IMR-90 (cell line): Measurements from ENCODE around the gene ANO7. TPM values are rescaled to one million over a fixed set of nuclear protein-coding genes. Genes with fewer than 3 reads are reported as not detected.

Source experiments
- ATAC-seq: fragments of 200-7000 bp; cut with Tn5 transposase; 2 replicates; pipeline ENCODE4 v1.9.1; 2020; ENCODE audit warnings: low read depth, mild to moderate bottlenecking, moderate library complexity
- BruUV-seq: library from RNA; stranded (reverse); fragments of 400-500 nt; replicated peaks from 2 replicates; lab custom pipeline; 2021; lab: Mats Ljungman, UMichigan
- CTCF ChIA-PET: fragments of 300-600 bp; formaldehyde crosslinking; extraction: SDS; loops from one replicate; lab custom pipeline; 2021; ENCODE audit warnings: antibody characterized with exemption; lab: Yijun Ruan, JAX
- POLR2A ChIA-PET: fragments of 300-600 bp; sonication (Branson Sonifier 250); formaldehyde crosslinking; loops from one replicate; lab custom pipeline; 2022; ENCODE audit warnings: antibody characterized with exemption; ENCODE audit not compliant: unreplicated experiment; lab: Charles Lee
- DNase-seq: peaks from one replicate; pipeline ENCODE4 v3.0.0; 2013
- H2AFZ ChIP-seq: replicated peaks from 2 replicates; pipeline ENCODE3; 2013; ENCODE audit warnings: low read length, mild to moderate bottlenecking; ENCODE audit not compliant: poor library complexity
- H2AK5ac ChIP-seq: 2 replicates; pipeline ENCODE4 v1.6.1; 2013; ENCODE audit warnings: low read depth, low read length, inconsistent platforms
- H2AK9ac ChIP-seq: replicated peaks from 2 replicates; pipeline ENCODE3; 2013; ENCODE audit warnings: mild to moderate bottlenecking, low read depth, low read length, moderate library complexity; ENCODE audit not compliant: poor library complexity
- H2BK120ac ChIP-seq: 2 replicates; pipeline ENCODE4 v1.6.1; 2013; ENCODE audit warnings: low read depth, low read length, inconsistent platforms
- H2BK15ac ChIP-seq: 3 replicates; pipeline ENCODE4 v1.6.1; 2013; ENCODE audit warnings: low read depth, low read length, inconsistent platforms
- H2BK20ac ChIP-seq: 2 replicates; pipeline ENCODE4 v1.6.1; 2013; ENCODE audit warnings: low read depth, mild to moderate bottlenecking, inconsistent platforms, low read length, moderate library complexity
- H2BK5ac ChIP-seq: 2 replicates; pipeline ENCODE4 v1.6.1; 2013; ENCODE audit warnings: mild to moderate bottlenecking, low read depth, low read length, inconsistent platforms; ENCODE audit not compliant: poor library complexity, severe bottlenecking
- H3K14ac ChIP-seq: replicated peaks from 2 replicates; pipeline ENCODE4 v1.6.1; 2013; ENCODE audit warnings: low read depth, low read length, inconsistent platforms
- H3K18ac ChIP-seq: 2 replicates; pipeline ENCODE4 v1.6.1; 2013; ENCODE audit warnings: low read depth, low read length, control low read depth
- H3K23ac ChIP-seq: 2 replicates; pipeline ENCODE4 v1.6.1; 2013; ENCODE audit warnings: low read depth, low read length, inconsistent platforms
- H3K27ac ChIP-seq: 2 replicates; pipeline ENCODE4 v1.5.1; 2013; ENCODE audit warnings: mild to moderate bottlenecking, control low read depth, low read length; ENCODE audit not compliant: insufficient read depth
- H3K27me3 ChIP-seq: 2 replicates; pipeline ENCODE4 v1.6.1; 2013; ENCODE audit warnings: low read length; ENCODE audit not compliant: control insufficient read depth, insufficient read depth
- H3K36me3 ChIP-seq: 2 replicates; pipeline ENCODE4 v1.6.1; 2013; ENCODE audit warnings: low read length, mixed read lengths; ENCODE audit not compliant: control insufficient read depth, insufficient read depth
- H3K4ac ChIP-seq: 2 replicates; pipeline ENCODE4 v1.6.1; 2013; ENCODE audit warnings: low read depth, low read length, inconsistent platforms
- H3K4me1 ChIP-seq: 2 replicates; pipeline ENCODE4 v1.6.1; 2013; ENCODE audit warnings: low read length, mixed read lengths; ENCODE audit not compliant: control insufficient read depth, insufficient read depth
- H3K4me2 ChIP-seq: 2 replicates; pipeline ENCODE4 v1.6.1; 2013; ENCODE audit warnings: low read depth, mild to moderate bottlenecking, control low read depth, low read length, moderate library complexity
- H3K4me3 ChIP-seq: 2 replicates; pipeline ENCODE4 v1.5.1; 2013; ENCODE audit warnings: low read depth, mild to moderate bottlenecking, control low read depth, low read length, moderate library complexity; ENCODE audit not compliant: insufficient read depth
- H3K56ac ChIP-seq: 2 replicates; pipeline ENCODE4 v1.6.1; 2013; ENCODE audit warnings: low read length, inconsistent platforms; ENCODE audit not compliant: insufficient read depth; ENCODE audit errors: extremely low read depth
- H3K79me1 ChIP-seq, 2 experiments: 2 replicates each; pipeline ENCODE4 v1.6.1; 2013; ENCODE audit warnings: low read length in 2 of 2, inconsistent platforms in 1 of 2, low read depth in 1 of 2
- H3K9ac ChIP-seq: 2 replicates; pipeline ENCODE4 v1.6.1; 2013; ENCODE audit warnings: low read depth, low read length, control low read depth
- H3K9me1 ChIP-seq: 2 replicates; pipeline ENCODE4 v1.6.1; 2013; ENCODE audit warnings: low read length, inconsistent platforms; ENCODE audit not compliant: insufficient read depth
- H3K9me3 ChIP-seq: 2 replicates; pipeline ENCODE4 v1.6.1; 2013; ENCODE audit warnings: low read length; ENCODE audit not compliant: control insufficient read depth, insufficient read depth
- H4K20me1 ChIP-seq: 2 replicates; pipeline ENCODE4 v1.6.1; 2013; ENCODE audit warnings: low read length, inconsistent platforms; ENCODE audit not compliant: insufficient read depth
- H4K5ac ChIP-seq: 2 replicates; pipeline ENCODE4 v1.6.1; 2013; ENCODE audit warnings: mild to moderate bottlenecking, low read depth, low read length, control low read depth
- H4K8ac ChIP-seq, 2 experiments: 2 replicates each; pipeline ENCODE4 v1.6.1; 2013; ENCODE audit warnings: low read depth in 2 of 2, low read length in 2 of 2, control low read depth in 1 of 2, inconsistent platforms in 1 of 2
- H4K91ac ChIP-seq: 2 replicates; pipeline ENCODE4 v1.6.1; 2013; ENCODE audit warnings: low read depth, low read length, inconsistent platforms; ENCODE audit not compliant: insufficient read depth
- BHLHE40 ChIP-seq: fragments of 150-350 bp; IDR thresholded peaks from 2 replicates; pipeline ENCODE4 v1.6.1; 2016; ENCODE audit warnings: mild to moderate bottlenecking, low read depth, low read length
- CEBPB ChIP-seq: IDR thresholded peaks from 2 replicates; pipeline ENCODE4 v1.6.1; 2012; ENCODE audit warnings: low read depth, low read length, improper control_type of control experiment
- CHD1 ChIP-seq: IDR thresholded peaks from 2 replicates; pipeline ENCODE4 v1.6.1; 2012; ENCODE audit warnings: low read depth, low read length, improper control_type of control experiment
- MAFK ChIP-seq: IDR thresholded peaks from 2 replicates; pipeline ENCODE4 v1.6.1; 2012; ENCODE audit warnings: low read depth, low read length, improper control_type of control experiment
- MAZ ChIP-seq: IDR thresholded peaks from 2 replicates; pipeline ENCODE4 v1.6.1; 2012; ENCODE audit warnings: low read depth, mild to moderate bottlenecking, low read length, improper control_type of control experiment, moderate library complexity, borderline replicate concordance
- MXI1 ChIP-seq: IDR thresholded peaks from 2 replicates; pipeline ENCODE4 v1.6.1; 2012; ENCODE audit warnings: low read depth, mild to moderate bottlenecking, low read length, moderate library complexity, borderline replicate concordance
- NFE2L2 ChIP-seq: fragments of 150-350 bp; IDR thresholded peaks from 2 replicates; pipeline ENCODE4 v1.6.1; 2016; ENCODE audit warnings: low read depth, mild to moderate bottlenecking, low read length
- POLR2A ChIP-seq: IDR thresholded peaks from 2 replicates; pipeline ENCODE4 v1.6.1; 2012; ENCODE audit warnings: mild to moderate bottlenecking, low read depth, low read length
- RAD21 ChIP-seq: IDR thresholded peaks from 2 replicates; pipeline ENCODE4 v1.6.1; 2012; ENCODE audit warnings: low read length, improper control_type of control experiment
- RCOR1 ChIP-seq: IDR thresholded peaks from 2 replicates; pipeline ENCODE4 v1.6.1; 2012; ENCODE audit warnings: mild to moderate bottlenecking, low read length, improper control_type of control experiment; ENCODE audit not compliant: insufficient replicate concordance
- RFX5 ChIP-seq: IDR thresholded peaks from 2 replicates; pipeline ENCODE4 v1.8.0; 2012; ENCODE audit warnings: low read depth, mild to moderate bottlenecking, low read length, moderate library complexity
- SMC3 ChIP-seq: fragments of 150-350 bp; IDR thresholded peaks from 2 replicates; pipeline ENCODE4 v1.6.1; 2016; ENCODE audit warnings: low read depth, mild to moderate bottlenecking, antibody characterized with exemption, low read length, moderate library complexity
- WGBS, 2 experiments: methylation state at CpG; one replicate each; pipeline versions ENCODE4 v1.1.5 to v1.1.7; 2013; ENCODE audit warnings: missing lambda C conversion rate in 2 of 2; ENCODE audit not compliant: insufficient read length in 1 of 2; ENCODE audit errors: extremely low coverage in 2 of 2; 5-methylcytosine and 5-hydroxymethylcytosine counted together
- dilution Hi-C: fragments of 300-500 bp; cut with HindIII; formaldehyde crosslinking; loops from one replicate; pipeline ENCODE4 v1.14.3; 2018; ENCODE audit warnings: low sequenced_read_pairs; ENCODE audit not compliant: unreplicated experiment
- in situ Hi-C: fragments of 300-500 bp; cut with MboI; formaldehyde crosslinking; loops from 3 replicates; pipeline ENCODE4 v1.14.3; 2019; ENCODE audit warnings: low sequenced_read_pairs, inconsistent platforms, mixed read lengths
- intact Hi-C: fragments of 100-400 bp; cut with micrococcal nuclease; formaldehyde crosslinking; loops from 2 replicates; pipeline ENCODE4 v1.10.0; 2022
- polyA plus RNA-seq, 3 experiments: library from polyadenylated mRNA; depleted of rRNA; stranded (reverse); fragments of >200 nt; gene quantifications; 2 replicates each; pipeline ENCODE4 v1.2.3, GENCODE V29; 2012; ENCODE audit warnings: low replicate concordance in 1 of 3
- total RNA-seq: library from RNA; depleted of rRNA; stranded (reverse); fragments of >200 nt; gene quantifications from 2 replicates; pipeline ENCODE4 v1.2.3, GENCODE V29; 2012
- TF ChIP-seq, protein P1 (sequence below): conservative IDR thresholded peaks from 2 replicates; pipeline ENCODE4 v1.5.1; 2012; ENCODE audit warnings: mild to moderate bottlenecking, low read depth, low read length, improper control_type of control experiment

Gene ANO7
- total and polyA plus RNA-seq, 2 of the 4 experiments (the other 2 are of a cell fraction): 0.36 to 3.4 TPM

DNA sequence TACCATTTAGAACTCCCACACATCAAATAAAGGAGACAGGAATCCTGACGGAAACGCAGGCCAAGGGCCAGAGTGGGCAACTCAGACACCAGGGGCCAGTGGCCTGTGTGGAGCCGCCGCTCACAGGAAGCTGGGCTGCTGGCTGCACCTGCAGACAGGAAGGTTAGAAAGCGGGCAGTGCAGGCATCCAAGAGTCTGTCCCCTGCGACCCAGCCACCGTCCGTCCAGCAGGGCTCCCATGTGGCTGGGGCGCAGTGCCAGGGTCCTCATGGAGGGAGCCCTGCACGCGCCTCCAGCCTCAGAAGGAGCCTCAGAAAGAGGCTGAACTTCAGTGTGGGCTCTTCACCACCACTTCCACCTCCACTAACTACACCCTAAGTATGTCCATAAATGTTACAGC lies 2.5 kb upstream of the ANO7 start:
- no peak overlapping the region for H2BK15ac ChIP-seq
- H2BK20ac ChIP-seq: no peak overlapping the region
- no TSS peak for BruUV-seq
- no peak overlapping the region for H3K23ac ChIP-seq
- no peak overlapping the region for H4K5ac ChIP-seq
- H2BK120ac ChIP-seq: no peak overlapping the region
- H3K9me3 ChIP-seq: no peaks in the 10 kb centered on the region
- H3K36me3 ChIP-seq: peaks cover 9% of the 10 kb centered on the region
- H3K4me2 ChIP-seq: no peak overlapping the region
- no peaks in the 10 kb centered on the region for H3K9me1 ChIP-seq
- no peak overlapping the region for H2AFZ ChIP-seq
- intact Hi-C loops: no loop called here
- no peak overlapping the region for H2BK5ac ChIP-seq
- no peak overlapping the region for H3K18ac ChIP-seq
- ChIA-PET CTCF (no interaction called here), POLR2A (no interaction called here)
- no peak overlapping the region for H4K91ac ChIP-seq
- DNase-seq: no peak
- no peak overlapping the region for H3K27ac ChIP-seq
- no peaks in the 10 kb centered on the region for H3K4me1 ChIP-seq
- no peak overlapping the region for H4K8ac ChIP-seq
- H3K9ac ChIP-seq: no peak overlapping the region
- H3K56ac ChIP-seq: no peak overlapping the region
- H3K4ac ChIP-seq: no peak overlapping the region
- no peaks in the 10 kb centered on the region; the same call in 1 of the 2 replicates for H4K20me1 ChIP-seq
- no peak for ATAC-seq
- H3K14ac ChIP-seq: no peak overlapping the region
- H3K27me3 ChIP-seq: peaks cover 6% of the 10 kb centered on the region; the same call in 1 of the 2 replicates
- TF ChIP-seq RCOR1 (no peak), SMC3 (no peak), MXI1 (no peak), RAD21 (no peak), POLR2A (no peak), NFE2L2 (no peak), CEBPB (no peak), BHLHE40 (no peak), MAFK (no peak), MAZ (no peak), CHD1 (no peak), RFX5 (no peak)
- TF ChIP-seq, protein P1, sequence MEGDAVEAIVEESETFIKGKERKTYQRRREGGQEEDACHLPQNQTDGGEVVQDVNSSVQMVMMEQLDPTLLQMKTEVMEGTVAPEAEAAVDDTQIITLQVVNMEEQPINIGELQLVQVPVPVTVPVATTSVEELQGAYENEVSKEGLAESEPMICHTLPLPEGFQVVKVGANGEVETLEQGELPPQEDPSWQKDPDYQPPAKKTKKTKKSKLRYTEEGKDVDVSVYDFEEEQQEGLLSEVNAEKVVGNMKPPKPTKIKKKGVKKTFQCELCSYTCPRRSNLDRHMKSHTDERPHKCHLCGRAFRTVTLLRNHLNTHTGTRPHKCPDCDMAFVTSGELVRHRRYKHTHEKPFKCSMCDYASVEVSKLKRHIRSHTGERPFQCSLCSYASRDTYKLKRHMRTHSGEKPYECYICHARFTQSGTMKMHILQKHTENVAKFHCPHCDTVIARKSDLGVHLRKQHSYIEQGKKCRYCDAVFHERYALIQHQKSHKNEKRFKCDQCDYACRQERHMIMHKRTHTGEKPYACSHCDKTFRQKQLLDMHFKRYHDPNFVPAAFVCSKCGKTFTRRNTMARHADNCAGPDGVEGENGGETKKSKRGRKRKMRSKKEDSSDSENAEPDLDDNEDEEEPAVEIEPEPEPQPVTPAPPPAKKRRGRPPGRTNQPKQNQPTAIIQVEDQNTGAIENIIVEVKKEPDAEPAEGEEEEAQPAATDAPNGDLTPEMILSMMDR: no peak
- H3K4me3 ChIP-seq: no peak overlapping the region
- 73% methylated on average over 9 of the region's 11 CpGs; no CpG with 5 or more reads in 1 of the 2 experiments for WGBS, 2 experiments
- H2AK9ac ChIP-seq: no peak overlapping the region
- dilution Hi-C loops: no loop called here
- in situ Hi-C loops: no loop called here
- H3K79me1 ChIP-seq: no peaks in the 10 kb centered on the region
- no peak overlapping the region for H2AK5ac ChIP-seq
